ENCODE measurements around the gene C7. TPM values are rescaled to one million over a fixed set of nuclear protein-coding genes. Genes with fewer than 3 reads are reported as not detected.

C7 gene
- total and polyA plus RNA-seq, 10 of the 15 experiments (the other 5 are each of a cell fraction or from before 2014, with no cell fraction given) = 0.90 TPM; not detected in 9

DNA sequence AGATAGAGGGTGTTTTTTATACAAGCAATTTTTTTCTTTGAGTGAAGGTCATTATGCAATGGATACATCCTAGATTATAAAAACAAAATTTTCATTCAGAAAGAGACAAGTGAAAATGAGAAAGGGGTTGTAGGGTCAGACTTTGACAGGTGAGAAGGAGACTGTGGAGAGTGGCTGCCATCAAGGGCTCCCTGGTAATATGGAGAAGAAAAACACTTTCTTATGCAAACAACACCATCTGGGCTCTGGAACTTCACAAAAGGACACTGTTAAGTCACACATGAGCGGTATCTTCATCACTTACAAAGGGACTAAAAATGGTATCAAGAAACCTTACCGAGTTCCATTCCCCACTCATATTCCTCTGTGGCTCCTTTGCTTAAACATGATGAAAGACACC lies 23.5 kb downstream of the C7 start:
- H3K4me1 ChIP-seq (ENCODE audit: control insufficient read depth, insufficient read depth, low read length) = no peaks in the 10 kb centered on the region
- no peak overlapping the region for H2AFZ ChIP-seq (ENCODE audit: control insufficient read depth, low read depth, low read length)
- H3K27me3 ChIP-seq (replicated peaks in 1 of 2; ENCODE audit: control insufficient read depth in 2 of 2, insufficient read depth in 2 of 2, low read length in 1 of 2) = no peaks in the 10 kb centered on the region
- no peak overlapping the region for H3K4me3 ChIP-seq
- in situ Hi-C loops (cut with MboI) (no loop called here), intact Hi-C loops (cut with micrococcal nuclease; ENCODE audit: unreplicated experiment) (no loop called here)
- no peaks in the 10 kb centered on the region for H3K36me3 ChIP-seq (ENCODE audit: control insufficient read depth in 2 of 2, insufficient read depth in 2 of 2, low read length in 1 of 2)
- POLR2A ChIA-PET = no interaction called here
- H3K9ac ChIP-seq (ENCODE audit: control insufficient read depth, insufficient read depth, low read length) = no peak overlapping the region
- ATAC-seq = no peak
- H3K27ac ChIP-seq (ENCODE audit: control insufficient read depth, insufficient read depth) = no peak overlapping the region
- DNase-seq (ENCODE audit: low read depth, low spot score) = no peak
- RAD21 ChIA-PET (ENCODE audit: unreplicated experiment) = no interaction called here
- no peak overlapping the region for H3K4me2 ChIP-seq (ENCODE audit: control insufficient read depth, insufficient read depth)
- SMC1A ChIA-PET (ENCODE audit: uncharacterized antibody, unreplicated experiment) = no interaction called here
- H4K20me1 ChIP-seq (ENCODE audit: control insufficient read depth, insufficient read depth) = no peaks in the 10 kb centered on the region
- WGBS (ENCODE audit: insufficient coverage, insufficient replicate concordance, low lambda C conversion rate, missing lambda C conversion rate) = 0% methylated on average over 2 of the region's 2 CpGs
- CTCF ChIA-PET = no interaction called here
- BruUV-seq (replicated peaks) = no TSS peak
- no peaks in the 10 kb centered on the region for H3K9me3 ChIP-seq (replicated peaks; ENCODE audit: control insufficient read depth, insufficient read depth, low read length)
- no peak for TF ChIP-seq SIN3A (IDR thresholded peaks at IDR 0.05; ENCODE audit: low read depth, low read length)
- TF ChIP-seq, protein P1, sequence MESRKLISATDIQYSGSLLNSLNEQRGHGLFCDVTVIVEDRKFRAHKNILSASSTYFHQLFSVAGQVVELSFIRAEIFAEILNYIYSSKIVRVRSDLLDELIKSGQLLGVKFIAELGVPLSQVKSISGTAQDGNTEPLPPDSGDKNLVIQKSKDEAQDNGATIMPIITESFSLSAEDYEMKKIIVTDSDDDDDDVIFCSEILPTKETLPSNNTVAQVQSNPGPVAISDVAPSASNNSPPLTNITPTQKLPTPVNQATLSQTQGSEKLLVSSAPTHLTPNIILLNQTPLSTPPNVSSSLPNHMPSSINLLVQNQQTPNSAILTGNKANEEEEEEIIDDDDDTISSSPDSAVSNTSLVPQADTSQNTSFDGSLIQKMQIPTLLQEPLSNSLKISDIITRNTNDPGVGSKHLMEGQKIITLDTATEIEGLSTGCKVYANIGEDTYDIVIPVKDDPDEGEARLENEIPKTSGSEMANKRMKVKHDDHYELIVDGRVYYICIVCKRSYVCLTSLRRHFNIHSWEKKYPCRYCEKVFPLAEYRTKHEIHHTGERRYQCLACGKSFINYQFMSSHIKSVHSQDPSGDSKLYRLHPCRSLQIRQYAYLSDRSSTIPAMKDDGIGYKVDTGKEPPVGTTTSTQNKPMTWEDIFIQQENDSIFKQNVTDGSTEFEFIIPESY (IDR thresholded peaks at IDR 0.05) = no peak
- TF ChIP-seq USF2 (IDR thresholded peaks at IDR 0.05; ENCODE audit: borderline replicate concordance, low read depth, low read length) = no peak
- no peaks in the 10 kb centered on the region for H3K79me2 ChIP-seq (ENCODE audit: control insufficient read depth, insufficient read depth, low read length)
- FAIRE-seq = no peak

GRCh38 chr5:40937075-40937474 lies 27.8 kb downstream of the C7 start:
- H3K36me3 ChIP-seq (ENCODE audit: control insufficient read depth in 2 of 2, insufficient read depth in 2 of 2, low read length in 1 of 2) = no peaks in the 10 kb centered on the region
- H3K79me2 ChIP-seq (ENCODE audit: control insufficient read depth, insufficient read depth, low read length) = no peaks in the 10 kb centered on the region
- H3K4me2 ChIP-seq (ENCODE audit: control insufficient read depth, insufficient read depth) = no peak overlapping the region
- DNase-seq (ENCODE audit: low read depth, low spot score) (no peak), ATAC-seq (no peak), FAIRE-seq (no peak)
- intact Hi-C loops (cut with micrococcal nuclease; ENCODE audit: unreplicated experiment) = no loop called here
- ChIA-PET SMC1A (ENCODE audit: uncharacterized antibody, unreplicated experiment) (no interaction called here), POLR2A (no interaction called here), CTCF (no interaction called here), RAD21 (ENCODE audit: unreplicated experiment) (no interaction called here)
- no TSS peak for BruUV-seq (replicated peaks)
- no peaks in the 10 kb centered on the region for H4K20me1 ChIP-seq (ENCODE audit: control insufficient read depth, insufficient read depth)
- no peaks in the 10 kb centered on the region for H3K9me3 ChIP-seq (replicated peaks; ENCODE audit: control insufficient read depth, insufficient read depth, low read length)
- H3K9ac ChIP-seq (ENCODE audit: control insufficient read depth, insufficient read depth, low read length) = no peak overlapping the region
- no peak overlapping the region for H3K27ac ChIP-seq (ENCODE audit: control insufficient read depth, insufficient read depth)
- no peak overlapping the region for H2AFZ ChIP-seq (ENCODE audit: control insufficient read depth, low read depth, low read length)
- H3K27me3 ChIP-seq (replicated peaks in 1 of 2; ENCODE audit: control insufficient read depth in 2 of 2, insufficient read depth in 2 of 2, low read length in 1 of 2) = no peaks in the 10 kb centered on the region
- 0% methylated on average over 1 of the region's 1 CpG for WGBS (ENCODE audit: insufficient coverage, insufficient replicate concordance, low lambda C conversion rate, missing lambda C conversion rate)
- no peak overlapping the region for H3K4me3 ChIP-seq
- in situ Hi-C loops (cut with MboI) = no loop called here
- no peaks in the 10 kb centered on the region for H3K4me1 ChIP-seq (ENCODE audit: control insufficient read depth, insufficient read depth, low read length)
- TF ChIP-seq CEBPB (IDR thresholded peaks at IDR 0.05; ENCODE audit: borderline replicate concordance in 1 of 2, low read depth in 2 of 2, low read length in 2 of 2) (no peak), TCF3 (IDR thresholded peaks at IDR 0.05; ENCODE audit: borderline replicate concordance, insufficient read depth, low read depth, low read length) (no peak), SP1 (IDR thresholded peaks at IDR 0.05; ENCODE audit: low read depth, low read length) (no peak), CHD2 (IDR thresholded peaks at IDR 0.05; ENCODE audit: borderline replicate concordance, low read depth, low read length) (no peak), BACH1 (IDR thresholded peaks at IDR 0.05; ENCODE audit: borderline replicate concordance) (no peak), DPF2 (IDR thresholded peaks at IDR 0.05) (no peak), GABPA (IDR thresholded peaks at IDR 0.05; ENCODE audit: low read depth) (no peak)
- TF ChIP-seq, protein P2, sequence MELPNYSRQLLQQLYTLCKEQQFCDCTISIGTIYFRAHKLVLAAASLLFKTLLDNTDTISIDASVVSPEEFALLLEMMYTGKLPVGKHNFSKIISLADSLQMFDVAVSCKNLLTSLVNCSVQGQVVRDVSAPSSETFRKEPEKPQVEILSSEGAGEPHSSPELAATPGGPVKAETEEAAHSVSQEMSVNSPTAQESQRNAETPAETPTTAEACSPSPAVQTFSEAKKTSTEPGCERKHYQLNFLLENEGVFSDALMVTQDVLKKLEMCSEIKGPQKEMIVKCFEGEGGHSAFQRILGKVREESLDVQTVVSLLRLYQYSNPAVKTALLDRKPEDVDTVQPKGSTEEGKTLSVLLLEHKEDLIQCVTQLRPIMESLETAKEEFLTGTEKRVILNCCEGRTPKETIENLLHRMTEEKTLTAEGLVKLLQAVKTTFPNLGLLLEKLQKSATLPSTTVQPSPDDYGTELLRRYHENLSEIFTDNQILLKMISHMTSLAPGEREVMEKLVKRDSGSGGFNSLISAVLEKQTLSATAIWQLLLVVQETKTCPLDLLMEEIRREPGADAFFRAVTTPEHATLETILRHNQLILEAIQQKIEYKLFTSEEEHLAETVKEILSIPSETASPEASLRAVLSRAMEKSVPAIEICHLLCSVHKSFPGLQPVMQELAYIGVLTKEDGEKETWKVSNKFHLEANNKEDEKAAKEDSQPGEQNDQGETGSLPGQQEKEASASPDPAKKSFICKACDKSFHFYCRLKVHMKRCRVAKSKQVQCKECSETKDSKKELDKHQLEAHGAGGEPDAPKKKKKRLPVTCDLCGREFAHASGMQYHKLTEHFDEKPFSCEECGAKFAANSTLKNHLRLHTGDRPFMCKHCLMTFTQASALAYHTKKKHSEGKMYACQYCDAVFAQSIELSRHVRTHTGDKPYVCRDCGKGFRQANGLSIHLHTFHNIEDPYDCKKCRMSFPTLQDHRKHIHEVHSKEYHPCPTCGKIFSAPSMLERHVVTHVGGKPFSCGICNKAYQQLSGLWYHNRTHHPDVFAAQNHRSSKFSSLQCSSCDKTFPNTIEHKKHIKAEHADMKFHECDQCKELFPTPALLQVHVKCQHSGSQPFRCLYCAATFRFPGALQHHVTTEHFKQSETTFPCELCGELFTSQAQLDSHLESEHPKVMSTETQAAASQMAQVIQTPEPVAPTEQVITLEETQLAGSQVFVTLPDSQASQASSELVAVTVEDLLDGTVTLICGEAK (IDR thresholded peaks at IDR 0.05; ENCODE audit: borderline replicate concordance) = no peak
